Measurements from ENCODE around the gene PSMD13. TPM values are rescaled to one million over a fixed set of nuclear protein-coding genes. Genes with fewer than 3 reads are reported as not detected.
A peak's percentile ranks its signal among the peaks of the same experiment; 100 is the strongest.

PSMD13 gene
- total and polyA plus RNA-seq, 2 donors (not counting 1 experiment from before 2014, with no cell fraction given): 98.0 to 104 TPM

DNA sequence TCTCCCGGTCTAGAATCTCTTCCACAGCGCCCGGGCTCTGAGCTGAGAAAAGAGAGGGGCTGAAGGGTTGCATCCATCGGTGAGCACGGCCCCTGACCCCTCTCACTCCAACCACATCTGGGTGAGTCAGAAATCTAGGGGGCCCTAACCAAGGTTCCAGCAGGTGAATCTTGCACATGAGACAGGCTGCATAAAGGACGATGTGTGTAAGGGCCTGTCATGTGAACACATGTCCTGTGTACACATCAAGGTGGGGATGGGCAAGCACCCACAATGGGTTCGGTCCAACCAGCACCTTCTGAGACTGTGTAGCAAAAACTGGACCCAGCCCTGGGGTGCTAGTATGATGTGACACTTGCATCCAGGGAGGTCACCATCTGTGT, 30.8 kb upstream of the PSMD13 start:
- Histone ChIP-seq H3K27ac (ENCODE audit: low read length in 2 of 2) (no peak overlapping the region), H3K4me3 (ENCODE audit: control extremely low read depth in 1 of 5, extremely low read depth in 1 of 5, insufficient read depth in 1 of 5, low read depth in 2 of 5, low read length in 4 of 5) (peak overlapping the region in 4 of 5 experiments; percentile 87 to 98 (median 90)), H3K4me2 (replicated peaks; ENCODE audit: low read depth, low read length, poor library complexity, severe bottlenecking) (peak overlapping the region; percentile 98), H3K4me1 (ENCODE audit: control insufficient read depth in 2 of 2, insufficient read depth in 2 of 2, low read length in 2 of 2) (peaks cover 26 to 47% of the 10 kb centered on the region in 2 donors), H3K9me3 (ENCODE audit: control extremely low read depth in 1 of 3, control insufficient read depth in 2 of 3, insufficient read depth in 1 of 3, low read length in 2 of 3) (no peaks in the 10 kb centered on the region), H3K27me3 (replicated peaks in 1 of 4; ENCODE audit: control extremely low read depth in 1 of 4, control insufficient read depth in 3 of 4, insufficient read depth in 4 of 4, low read length in 3 of 4) (no peaks in the 10 kb centered on the region), H4K20me1 (ENCODE audit: control insufficient read depth, insufficient read depth, low read length, poor library complexity, severe bottlenecking) (peaks cover 76% of the 10 kb centered on the region), H3K79me2 (ENCODE audit: control insufficient read depth, insufficient read depth, low read length) (peaks cover 67% of the 10 kb centered on the region), H2AFZ (ENCODE audit: insufficient read depth, low read depth, low read length, poor library complexity, severe bottlenecking) (no peak overlapping the region), H3K36me3 (replicated peaks in 1 of 2; ENCODE audit: control extremely low read depth in 1 of 2, control insufficient read depth in 1 of 2, extremely low read depth in 1 of 2, insufficient read depth in 2 of 2, low read length in 1 of 2) (peaks cover 0 to 43% of the 10 kb centered on the region in 2 experiments), H3K9ac (ENCODE audit: low read length) (peak overlapping the region; percentile 93)
- ChIA-PET CTCF (interaction anchor here (1.3 to 4.0 kb wide), 4 partner anchors 45 to 244 kb away, joined by 4 to 33 read pairs (median 6); partner anchors contain the start of gene PTDSS2), POLR2A (interaction anchor here (0.9 to 3.2 kb wide), 2 partner anchors 30 to 209 kb away, joined by 3 to 25 read pairs; partner anchors contain the start of genes PSMD13, SIGIRR and SIRT3)
- Mint-ChIP-seq H3K27ac (peak overlapping the region; percentile 100), H3K4me3 (peak overlapping the region; percentile 98), H3K4me1 (peaks cover 57% of the 10 kb centered on the region), H3K27me3 (no peaks in the 10 kb centered on the region), H3K9me3 (ENCODE audit: insufficient read depth) (no peaks in the 10 kb centered on the region)
- TF ChIP-seq EZH2 (IDR thresholded peaks at IDR 0.05; ENCODE audit: borderline replicate concordance, insufficient read depth, low read depth, low read length, poor library complexity, severe bottlenecking) (no peak), CTCF (IDR thresholded peaks at IDR 0.05) (no peak)
- intact Hi-C loops (cut with micrococcal nuclease): loop anchor here (5.0 kb wide), 2 partner anchors 331 to 591 kb away; partner anchors contain the start of genes HRAS, LRRC56 and SLC25A22
- 86% methylated on average over 2 of the region's 7 CpGs for WGBS (ENCODE audit: insufficient coverage)
- no peak for DNase-seq
- no peak for ATAC-seq (ENCODE audit: low read depth)

GRCh38 chr11:206526-207207, 30.1 kb upstream of the PSMD13 start:
- Mint-ChIP-seq H3K27ac (peak overlapping the region; percentile 100), H3K27me3 (no peaks in the 10 kb centered on the region), H3K4me1 (peaks cover 60% of the 10 kb centered on the region), H3K4me3 (peak overlapping the region; percentile 98), H3K9me3 (ENCODE audit: insufficient read depth) (no peaks in the 10 kb centered on the region)
- H3K4me3 ChIP-seq (ENCODE audit: control extremely low read depth in 1 of 5, extremely low read depth in 1 of 5, insufficient read depth in 1 of 5, low read depth in 2 of 5, low read length in 4 of 5): peak overlapping the region; percentile 43 to 98 (median 89)
- H3K4me2 ChIP-seq (replicated peaks; ENCODE audit: low read depth, low read length, poor library complexity, severe bottlenecking): peak overlapping the region; percentile 98
- H3K4me1 ChIP-seq (ENCODE audit: control insufficient read depth in 2 of 2, insufficient read depth in 2 of 2, low read length in 2 of 2): peaks cover 26 to 44% of the 10 kb centered on the region in 2 donors
- peak overlapping the region; percentile 71 to 96 for H3K27ac ChIP-seq (ENCODE audit: low read length in 2 of 2)
- H3K79me2 ChIP-seq (ENCODE audit: control insufficient read depth, insufficient read depth, low read length): peaks cover 73% of the 10 kb centered on the region
- ATAC-seq (ENCODE audit: low read depth) (no peak), DNase-seq (no peak)
- ChIA-PET CTCF (interaction anchor here (0.5 to 4.0 kb wide), 14 partner anchors 31 to 425 kb away, joined by 3 to 33 read pairs (median 4); partner anchors contain the start of gene PTDSS2), POLR2A (interaction anchor here (0.5 to 3.2 kb wide), 20 partner anchors 23 to 1177 kb away, joined by 3 to 25 read pairs (median 4); partner anchors contain the start of genes IFITM2, LRRC56, PGGHG and PNPLA2)
- H3K27me3 ChIP-seq (replicated peaks in 1 of 4; ENCODE audit: control extremely low read depth in 1 of 4, control insufficient read depth in 3 of 4, insufficient read depth in 4 of 4, low read length in 3 of 4): no peaks in the 10 kb centered on the region
- peak overlapping the region; percentile 64 for H2AFZ ChIP-seq (ENCODE audit: insufficient read depth, low read depth, low read length, poor library complexity, severe bottlenecking)
- peaks cover 0 to 48% of the 10 kb centered on the region in 2 experiments for H3K36me3 ChIP-seq (replicated peaks in 1 of 2; ENCODE audit: control extremely low read depth in 1 of 2, control insufficient read depth in 1 of 2, extremely low read depth in 1 of 2, insufficient read depth in 2 of 2, low read length in 1 of 2)
- no peaks in the 10 kb centered on the region for H3K9me3 ChIP-seq (ENCODE audit: control extremely low read depth in 1 of 3, control insufficient read depth in 2 of 3, insufficient read depth in 1 of 3, low read length in 2 of 3)
- intact Hi-C loops (cut with micrococcal nuclease): loop anchor here (1.0 to 5.0 kb wide), 7 partner anchors 30 to 591 kb away; partner anchors contain the start of genes HRAS, LRRC56, PSMD13 and SIRT3
- peak overlapping the region; percentile 93 for H3K9ac ChIP-seq (ENCODE audit: low read length)
- no peak for TF ChIP-seq CTCF (IDR thresholded peaks at IDR 0.05)
- no peak for TF ChIP-seq EZH2 (IDR thresholded peaks at IDR 0.05; ENCODE audit: borderline replicate concordance, insufficient read depth, low read depth, low read length, poor library complexity, severe bottlenecking)
- WGBS (ENCODE audit: insufficient coverage): 3% methylated on average over 39 of the region's 39 CpGs
- peaks cover 80% of the 10 kb centered on the region for H4K20me1 ChIP-seq (ENCODE audit: control insufficient read depth, insufficient read depth, low read length, poor library complexity, severe bottlenecking)

Data from B cell (primary cell).